Prostate gland (tissue), 2 donors: ENCODE results near the gene TADA2A. TPM values are rescaled to one million over a fixed set of nuclear protein-coding genes. Genes with fewer than 3 reads are reported as not detected.

Source experiments
- DNase-seq: peaks from one replicate; pipeline ENCODE4 v3.0.0-alpha.2; 2019; ENCODE audit warnings: low spot score
- H3K27ac ChIP-seq, 2 donors: fragments of 200-600 bp; sonication (generic); 2 replicates each; pipeline ENCODE4 v1.5.1; 2017 to 2019
- H3K27me3 ChIP-seq: fragments of 200-600 bp; sonication (generic); replicated peaks from 2 replicates; pipeline ENCODE4 v1.5.1; 2019; ENCODE audit not compliant: insufficient read depth
- H3K36me3 ChIP-seq, 2 donors: fragments of 200-600 bp; sonication (generic); 1 replicate in 1 of 2; 2 replicates in 1 of 2; pipeline versions ENCODE4 v1.5.1 to v1.8.1; 2017 to 2019
- H3K4me1 ChIP-seq: fragments of 200-600 bp; sonication (generic); replicated peaks from 2 replicates; pipeline ENCODE4 v1.5.1; 2019
- H3K4me3 ChIP-seq, 2 donors: fragments of 200-600 bp; sonication (generic); 2 replicates each; pipeline ENCODE4 v1.5.1; 2017 to 2019
- H3K9me3 ChIP-seq: fragments of 200-600 bp; sonication (generic); 2 replicates; pipeline ENCODE4 v1.5.1; 2017
- CTCF ChIP-seq, 4 experiments: fragments of 200-600 bp in 2 of 4; fragments of 450-650 bp in 2 of 4; sonication (generic) in 2 of 4; IDR thresholded peaks; 1 replicate in 3 of 4; 2 replicates in 1 of 4; pipeline ENCODE4 v1.5.1; 2016 to 2019; ENCODE audit warnings: antibody characterized with exemption in 4 of 4, mild to moderate bottlenecking in 2 of 4, moderate library complexity in 2 of 4
- POLR2A ChIP-seq: fragments of 450-650 bp; IDR thresholded peaks from one replicate; pipeline ENCODE4 v1.6.1; 2016; ENCODE audit warnings: antibody characterized with exemption, mild to moderate bottlenecking
- POLR2AphosphoS5 ChIP-seq: sonication (generic); formaldehyde crosslinking; IDR thresholded peaks from one replicate; pipeline ENCODE4 v1.6.1; 2017; ENCODE audit warnings: antibody characterized with exemption
- WGBS: methylation state at CpG from one replicate; pipeline ENCODE4 v1.1.5; 2018; 5-methylcytosine and 5-hydroxymethylcytosine counted together
- intact Hi-C: fragments of 100-400 bp; cut with DNase I; formaldehyde crosslinking; loops from one replicate; pipeline ENCODE4 v1.14.2; 2022
- total RNA-seq, 2 donors: library from RNA; depleted of rRNA; stranded (reverse); fragments of >200 nt; gene quantifications; one replicate each; pipeline ENCODE4 v1.1.0, GENCODE V29; 2016

TADA2A gene
- total RNA-seq, 2 donors from 2014 or later, result 13.0 to 29.7 TPM

GRCh38 chr17:37513711-37514110 lies 107.0 kb downstream of the TADA2A start:
- intact Hi-C loops, result no loop called here
- Histone ChIP-seq H3K27ac (no peak overlapping the region), H3K4me1 (no peaks in the 10 kb centered on the region), H3K9me3 (no peaks in the 10 kb centered on the region), H3K27me3 (no peaks in the 10 kb centered on the region), H3K36me3 (no peaks in the 10 kb centered on the region), H3K4me3 (no peak overlapping the region)
- no peak for DNase-seq
- 69% methylated on average over 10 of the region's 10 CpGs for WGBS
- TF ChIP-seq POLR2A, result no peak
- no peak for TF ChIP-seq CTCF (IDR thresholded peaks at IDR 0.05)
- no peak for TF ChIP-seq POLR2AphosphoS5

- intact Hi-C loops, result no loop called here
Observed at GRCh38 chr17:37516127-37516571, 109.5 kb downstream of the TADA2A start.

GRCh38 chr17:37517881-37518280 lies 111.2 kb downstream of the TADA2A start:
- Histone ChIP-seq H3K27ac (no peak overlapping the region), H3K36me3 (no peaks in the 10 kb centered on the region), H3K9me3 (no peaks in the 10 kb centered on the region), H3K27me3 (no peaks in the 10 kb centered on the region), H3K4me1 (no peaks in the 10 kb centered on the region), H3K4me3 (no peak overlapping the region)
- no peak for DNase-seq
- 64% methylated on average over 4 of the region's 4 CpGs for WGBS
- TF ChIP-seq POLR2A (no peak), CTCF (IDR thresholded peaks at IDR 0.05) (no peak), POLR2AphosphoS5 (no peak)
- intact Hi-C loops, result no loop called here

More at GRCh38 chr17:37516127-37516571, 109.5 kb downstream of the TADA2A start:
- WGBS, result 43% methylated on average over 6 of the region's 6 CpGs
- Histone ChIP-seq H3K27me3 (no peaks in the 10 kb centered on the region), H3K36me3 (no peaks in the 10 kb centered on the region), H3K4me1 (no peaks in the 10 kb centered on the region), H3K4me3 (no peak overlapping the region), H3K27ac (no peak overlapping the region), H3K9me3 (no peaks in the 10 kb centered on the region)
- no peak for DNase-seq
- no peak for TF ChIP-seq CTCF (IDR thresholded peaks at IDR 0.05)
- TF ChIP-seq POLR2A, result no peak
- no peak for TF ChIP-seq POLR2AphosphoS5

GRCh38 chr17:37518826-37519225 lies 112.1 kb downstream of the TADA2A start:
- no peaks in the 10 kb centered on the region for H3K36me3 ChIP-seq
- 68% methylated on average over 8 of the region's 8 CpGs for WGBS
- H3K4me3 ChIP-seq, result no peak overlapping the region
- H3K27ac ChIP-seq, result no peak overlapping the region
- DNase-seq, result peak; percentile 24
- intact Hi-C loops, result no loop called here
- TF ChIP-seq CTCF (IDR thresholded peaks at IDR 0.05) (peak in 2 of 4 experiments; percentile 9 to 30), POLR2AphosphoS5 (no peak)
- no peaks in the 10 kb centered on the region for H3K27me3 ChIP-seq
- H3K4me1 ChIP-seq, result no peaks in the 10 kb centered on the region
- no peaks in the 10 kb centered on the region for H3K9me3 ChIP-seq

GRCh38 chr17:37519251-37519985 lies 112.7 kb downstream of the TADA2A start:
- no peak overlapping the region for H3K4me3 ChIP-seq
- intact Hi-C loops, result no loop called here

More at GRCh38 chr17:37519251-37519985, 112.7 kb downstream of the TADA2A start:
- TF ChIP-seq POLR2AphosphoS5 (no peak), POLR2A (no peak), CTCF (IDR thresholded peaks at IDR 0.05) (no peak)
- Histone ChIP-seq H3K9me3 (no peaks in the 10 kb centered on the region), H3K27ac (no peak overlapping the region), H3K27me3 (no peaks in the 10 kb centered on the region), H3K4me1 (no peaks in the 10 kb centered on the region), H3K36me3 (no peaks in the 10 kb centered on the region)
- 81% methylated on average over 5 of the region's 5 CpGs for WGBS
- no peak for DNase-seq
